ENCODE data around the gene LSM3.

DNA sequence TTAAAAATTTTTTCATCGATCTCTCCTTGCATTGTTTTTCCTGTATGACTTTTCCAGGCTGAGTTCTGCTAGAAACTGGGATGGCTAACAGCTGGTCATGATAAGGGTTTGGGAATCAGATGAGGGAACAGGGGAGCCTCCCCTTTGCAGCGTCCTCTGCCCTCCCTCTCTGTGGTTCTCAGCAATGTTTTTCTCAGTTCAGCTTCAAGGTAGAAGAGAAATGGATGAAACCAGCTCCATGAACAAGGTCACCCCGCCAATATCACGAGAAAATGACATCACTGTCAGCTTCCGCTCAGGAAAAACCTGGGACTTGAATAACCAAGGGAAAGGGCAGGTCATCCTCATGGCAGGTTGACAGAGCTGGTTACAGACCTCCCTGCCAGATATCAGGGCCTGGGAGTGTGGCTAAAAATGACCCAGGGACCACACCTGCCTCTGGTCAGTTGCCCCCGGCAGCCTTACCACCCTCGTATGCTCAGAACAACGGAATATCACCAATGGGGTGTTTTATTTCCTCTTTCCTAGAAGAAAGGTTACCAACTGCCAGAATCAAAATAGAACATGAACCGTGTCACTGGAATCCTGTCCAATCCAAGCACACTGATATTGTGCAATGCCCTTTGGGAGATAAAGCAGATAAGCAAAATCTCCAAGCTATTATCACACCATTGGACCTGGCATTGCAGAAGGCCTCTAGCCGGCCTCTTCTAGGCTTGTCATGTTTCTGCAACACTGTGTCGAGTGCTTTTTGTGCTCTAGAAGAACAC lies 26.1 kb downstream of the LSM3 start:
- TF ChIP-seq, protein P1, sequence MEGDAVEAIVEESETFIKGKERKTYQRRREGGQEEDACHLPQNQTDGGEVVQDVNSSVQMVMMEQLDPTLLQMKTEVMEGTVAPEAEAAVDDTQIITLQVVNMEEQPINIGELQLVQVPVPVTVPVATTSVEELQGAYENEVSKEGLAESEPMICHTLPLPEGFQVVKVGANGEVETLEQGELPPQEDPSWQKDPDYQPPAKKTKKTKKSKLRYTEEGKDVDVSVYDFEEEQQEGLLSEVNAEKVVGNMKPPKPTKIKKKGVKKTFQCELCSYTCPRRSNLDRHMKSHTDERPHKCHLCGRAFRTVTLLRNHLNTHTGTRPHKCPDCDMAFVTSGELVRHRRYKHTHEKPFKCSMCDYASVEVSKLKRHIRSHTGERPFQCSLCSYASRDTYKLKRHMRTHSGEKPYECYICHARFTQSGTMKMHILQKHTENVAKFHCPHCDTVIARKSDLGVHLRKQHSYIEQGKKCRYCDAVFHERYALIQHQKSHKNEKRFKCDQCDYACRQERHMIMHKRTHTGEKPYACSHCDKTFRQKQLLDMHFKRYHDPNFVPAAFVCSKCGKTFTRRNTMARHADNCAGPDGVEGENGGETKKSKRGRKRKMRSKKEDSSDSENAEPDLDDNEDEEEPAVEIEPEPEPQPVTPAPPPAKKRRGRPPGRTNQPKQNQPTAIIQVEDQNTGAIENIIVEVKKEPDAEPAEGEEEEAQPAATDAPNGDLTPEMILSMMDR (IDR thresholded peaks at IDR 0.05): no peak
- TF ChIP-seq EP300 (IDR thresholded peaks at IDR 0.05): peak; percentile 31 to 82
- TF ChIP-seq POLR2A (IDR thresholded peaks at IDR 0.05): no peak
